HepG2 (cell line): Measurements from ENCODE around the gene ZNF541. TPM values are rescaled to one million over a fixed set of nuclear protein-coding genes. Genes with fewer than 3 reads are reported as not detected.
A peak's percentile ranks its signal among the peaks of the same experiment; 100 is the strongest.

Experiments
- AGO2 ChIP-seq: fragments of 200-400 bp; formaldehyde crosslinking; optimal IDR thresholded peaks from 2 replicates; pipeline ENCODE3; 2017; ENCODE audit warnings: mild to moderate bottlenecking, low read depth, low read length, moderate library complexity
- CC2D1A ChIP-seq: sonication (generic); formaldehyde crosslinking; IDR thresholded peaks from 2 replicates; pipeline ENCODE4 v1.8.1; 2023; ENCODE audit warnings: mild to moderate bottlenecking, missing genetic modification reagents
- HOXD1 ChIP-seq: sonication (generic); formaldehyde crosslinking; IDR thresholded peaks from 2 replicates; pipeline ENCODE4 v1.5.0; 2020; ENCODE audit warnings: missing genetic modification reagents
- JDP2 ChIP-seq: sonication (generic); formaldehyde crosslinking; IDR thresholded peaks from 2 replicates; pipeline ENCODE4 v1.8.1; 2022; ENCODE audit warnings: missing genetic modification reagents, borderline replicate concordance
- KDM3A ChIP-seq: IDR thresholded peaks from 2 replicates; pipeline ENCODE4 v1.6.1; 2018; ENCODE audit warnings: low read depth, missing compliant biosample characterization
- KDM5A ChIP-seq: fragments of 200-600 bp; sonication (generic); IDR thresholded peaks from 2 replicates; pipeline ENCODE4 v1.7.0; 2018; ENCODE audit warnings: antibody characterized with exemption, mild to moderate bottlenecking, low read length, borderline replicate concordance
- KMT2B ChIP-seq: IDR thresholded peaks from 2 replicates; pipeline ENCODE4 v1.6.1; 2016; ENCODE audit warnings: missing genetic modification reagents, missing compliant biosample characterization
- ZNF263 ChIP-seq: sonication (generic); formaldehyde crosslinking; IDR thresholded peaks from 2 replicates; pipeline ENCODE4 v1.4.0; 2020; ENCODE audit warnings: missing genetic modification reagents
- ZNF468 ChIP-seq: sonication (generic); formaldehyde crosslinking; IDR thresholded peaks from 2 replicates; pipeline ENCODE4 v1.8.0; 2022; ENCODE audit warnings: mild to moderate bottlenecking, moderate library complexity, missing genetic modification reagents
- ZNF547 ChIP-seq: sonication (generic); formaldehyde crosslinking; IDR thresholded peaks from 2 replicates; pipeline ENCODE4 v1.5.1; 2020; ENCODE audit warnings: mild to moderate bottlenecking, missing genetic modification reagents
- ZZZ3 ChIP-seq: sonication (generic); formaldehyde crosslinking; IDR thresholded peaks from 2 replicates; pipeline ENCODE4 v1.4.0; 2020; ENCODE audit warnings: missing genetic modification reagents, mild to moderate bottlenecking, borderline replicate concordance
- polyA plus RNA-seq, 8 experiments: library from polyadenylated mRNA; depleted of rRNA in 3 of 8; stranded (reverse) in 7 of 8; unstranded in 1 of 8; fragments of >200 nt; fragmentation: Illumina TruSeq in 4 of 8; extraction: Trizol in 4 of 8; gene quantifications; 2 replicates each; pipeline versions ENCODE4 v1.2.1 to v1.2.3, GENCODE V29; 2011 to 2016; ENCODE audit warnings: low read depth in 4 of 8, missing spikeins in 1 of 8, mixed read lengths in 1 of 8; ENCODE audit not compliant: insufficient read depth in 1 of 8
- total RNA-seq, 5 experiments: library from RNA; depleted of rRNA; stranded (reverse); fragments of >200 nt; fragmentation: Illumina TruSeq; extraction: Trizol; gene quantifications; 2 replicates each; pipeline ENCODE4 v1.2.3, GENCODE V29; 2016; ENCODE audit warnings: low read depth in 1 of 5
- TF ChIP-seq, protein P1 (sequence below): sonication (generic); formaldehyde crosslinking; IDR thresholded peaks from 2 replicates; pipeline ENCODE4 v1.4.0; 2020; ENCODE audit warnings: missing genetic modification reagents
- TF ChIP-seq, protein P2 (sequence below): sonication (generic); formaldehyde crosslinking; conservative IDR thresholded peaks from 2 replicates; pipeline ENCODE4 v1.4.0; 2020; ENCODE audit warnings: mild to moderate bottlenecking, missing genetic modification reagents, moderate library complexity
- TF ChIP-seq, protein P3 (sequence below): sonication (generic); formaldehyde crosslinking; IDR thresholded peaks from 2 replicates; pipeline ENCODE4 v1.5.1; 2020; ENCODE audit warnings: missing genetic modification reagents, mild to moderate bottlenecking, borderline replicate concordance

Gene ZNF541
- total and polyA plus RNA-seq, 2 of the 13 experiments (the other 11 are each of a cell fraction or from before 2014, with no cell fraction given): 0.03 to 0.04 TPM

DNA sequence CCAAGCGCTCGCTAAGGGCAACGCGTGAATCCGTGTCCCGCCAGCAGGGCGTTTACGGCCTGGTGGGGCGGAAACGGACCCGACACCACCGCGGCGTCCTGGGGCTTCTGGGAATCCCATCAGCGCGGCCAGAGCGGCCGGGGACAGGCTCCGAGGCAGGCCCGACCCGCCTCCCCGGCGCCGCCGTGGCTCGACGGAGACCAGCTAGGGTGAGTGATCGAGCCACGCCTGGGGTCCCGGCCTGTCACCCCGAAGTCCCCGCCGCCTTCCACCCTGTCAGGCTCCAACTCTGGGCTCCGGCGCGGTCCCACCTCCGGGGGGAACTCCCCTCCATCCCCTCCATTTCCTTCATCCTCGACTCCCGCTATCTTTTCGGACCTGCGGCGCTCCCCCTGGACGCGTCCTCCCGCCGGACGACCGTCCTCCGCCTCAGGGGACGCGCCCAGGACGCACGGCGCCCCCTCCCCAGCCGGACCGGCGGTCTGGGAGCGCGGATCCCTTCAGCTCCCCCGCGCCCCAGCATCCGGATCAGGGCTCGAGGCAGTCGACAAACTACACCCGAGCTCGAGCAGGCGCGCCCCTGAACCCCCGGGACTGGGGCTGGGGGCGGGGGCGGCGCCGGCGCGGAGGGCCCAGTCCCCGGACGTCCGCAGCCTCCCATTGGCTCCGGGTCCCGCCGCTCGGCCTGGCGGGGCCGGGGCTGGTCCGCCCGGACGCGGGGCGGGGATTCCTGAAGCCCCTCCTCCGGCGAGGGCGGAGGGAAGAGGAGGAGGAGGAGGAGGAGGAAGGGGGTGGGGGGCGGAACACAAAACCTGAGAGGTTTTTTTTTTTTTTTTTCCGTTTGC lies 35.3 kb upstream of the ZNF541 start (continued):
- TF ChIP-seq KMT2B (CRISPR knock-in tag): peak; percentile 38; the same call in 1 of the 2 replicates
- TF ChIP-seq JDP2: no peak
- TF ChIP-seq ZZZ3 (CRISPR knock-in tag): peak; percentile 54; the same call in 1 of the 2 replicates
- TF ChIP-seq, protein P1, sequence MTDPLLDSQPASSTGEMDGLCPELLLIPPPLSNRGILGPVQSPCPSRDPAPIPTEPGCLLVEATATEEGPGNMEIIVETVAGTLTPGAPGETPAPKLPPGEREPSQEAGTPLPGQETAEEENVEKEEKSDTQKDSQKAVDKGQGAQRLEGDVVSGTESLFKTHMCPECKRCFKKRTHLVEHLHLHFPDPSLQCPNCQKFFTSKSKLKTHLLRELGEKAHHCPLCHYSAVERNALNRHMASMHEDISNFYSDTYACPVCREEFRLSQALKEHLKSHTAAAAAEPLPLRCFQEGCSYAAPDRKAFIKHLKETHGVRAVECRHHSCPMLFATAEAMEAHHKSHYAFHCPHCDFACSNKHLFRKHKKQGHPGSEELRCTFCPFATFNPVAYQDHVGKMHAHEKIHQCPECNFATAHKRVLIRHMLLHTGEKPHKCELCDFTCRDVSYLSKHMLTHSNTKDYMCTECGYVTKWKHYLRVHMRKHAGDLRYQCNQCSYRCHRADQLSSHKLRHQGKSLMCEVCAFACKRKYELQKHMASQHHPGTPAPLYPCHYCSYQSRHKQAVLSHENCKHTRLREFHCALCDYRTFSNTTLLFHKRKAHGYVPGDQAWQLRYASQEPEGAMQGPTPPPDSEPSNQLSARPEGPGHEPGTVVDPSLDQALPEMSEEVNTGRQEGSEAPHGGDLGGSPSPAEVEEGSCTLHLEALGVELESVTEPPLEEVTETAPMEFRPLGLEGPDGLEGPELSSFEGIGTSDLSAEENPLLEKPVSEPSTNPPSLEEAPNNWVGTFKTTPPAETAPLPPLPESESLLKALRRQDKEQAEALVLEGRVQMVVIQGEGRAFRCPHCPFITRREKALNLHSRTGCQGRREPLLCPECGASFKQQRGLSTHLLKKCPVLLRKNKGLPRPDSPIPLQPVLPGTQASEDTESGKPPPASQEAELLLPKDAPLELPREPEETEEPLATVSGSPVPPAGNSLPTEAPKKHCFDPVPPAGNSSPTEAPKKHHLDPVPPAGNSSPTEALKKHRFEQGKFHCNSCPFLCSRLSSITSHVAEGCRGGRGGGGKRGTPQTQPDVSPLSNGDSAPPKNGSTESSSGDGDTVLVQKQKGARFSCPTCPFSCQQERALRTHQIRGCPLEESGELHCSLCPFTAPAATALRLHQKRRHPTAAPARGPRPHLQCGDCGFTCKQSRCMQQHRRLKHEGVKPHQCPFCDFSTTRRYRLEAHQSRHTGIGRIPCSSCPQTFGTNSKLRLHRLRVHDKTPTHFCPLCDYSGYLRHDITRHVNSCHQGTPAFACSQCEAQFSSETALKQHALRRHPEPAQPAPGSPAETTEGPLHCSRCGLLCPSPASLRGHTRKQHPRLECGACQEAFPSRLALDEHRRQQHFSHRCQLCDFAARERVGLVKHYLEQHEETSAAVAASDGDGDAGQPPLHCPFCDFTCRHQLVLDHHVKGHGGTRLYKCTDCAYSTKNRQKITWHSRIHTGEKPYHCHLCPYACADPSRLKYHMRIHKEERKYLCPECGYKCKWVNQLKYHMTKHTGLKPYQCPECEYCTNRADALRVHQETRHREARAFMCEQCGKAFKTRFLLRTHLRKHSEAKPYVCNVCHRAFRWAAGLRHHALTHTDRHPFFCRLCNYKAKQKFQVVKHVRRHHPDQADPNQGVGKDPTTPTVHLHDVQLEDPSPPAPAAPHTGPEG (CRISPR knock-in tag): no peak
- peak; percentile 11; the same call in 1 of the 2 replicates for TF ChIP-seq ZNF468 (CRISPR knock-in tag)
- 0 out of 2 replicates have a peak, but pooled peaks have one; percentile 78 for TF ChIP-seq CC2D1A (CRISPR knock-in tag)
- 0 out of 2 replicates have a peak, but pooled peaks have one; percentile 35 for TF ChIP-seq HOXD1 (CRISPR knock-in tag)
- TF ChIP-seq KDM3A: 0 out of 2 replicates have a peak, but pooled peaks have one; percentile 45
- TF ChIP-seq AGO2: peak; percentile 87
- TF ChIP-seq, protein P2, sequence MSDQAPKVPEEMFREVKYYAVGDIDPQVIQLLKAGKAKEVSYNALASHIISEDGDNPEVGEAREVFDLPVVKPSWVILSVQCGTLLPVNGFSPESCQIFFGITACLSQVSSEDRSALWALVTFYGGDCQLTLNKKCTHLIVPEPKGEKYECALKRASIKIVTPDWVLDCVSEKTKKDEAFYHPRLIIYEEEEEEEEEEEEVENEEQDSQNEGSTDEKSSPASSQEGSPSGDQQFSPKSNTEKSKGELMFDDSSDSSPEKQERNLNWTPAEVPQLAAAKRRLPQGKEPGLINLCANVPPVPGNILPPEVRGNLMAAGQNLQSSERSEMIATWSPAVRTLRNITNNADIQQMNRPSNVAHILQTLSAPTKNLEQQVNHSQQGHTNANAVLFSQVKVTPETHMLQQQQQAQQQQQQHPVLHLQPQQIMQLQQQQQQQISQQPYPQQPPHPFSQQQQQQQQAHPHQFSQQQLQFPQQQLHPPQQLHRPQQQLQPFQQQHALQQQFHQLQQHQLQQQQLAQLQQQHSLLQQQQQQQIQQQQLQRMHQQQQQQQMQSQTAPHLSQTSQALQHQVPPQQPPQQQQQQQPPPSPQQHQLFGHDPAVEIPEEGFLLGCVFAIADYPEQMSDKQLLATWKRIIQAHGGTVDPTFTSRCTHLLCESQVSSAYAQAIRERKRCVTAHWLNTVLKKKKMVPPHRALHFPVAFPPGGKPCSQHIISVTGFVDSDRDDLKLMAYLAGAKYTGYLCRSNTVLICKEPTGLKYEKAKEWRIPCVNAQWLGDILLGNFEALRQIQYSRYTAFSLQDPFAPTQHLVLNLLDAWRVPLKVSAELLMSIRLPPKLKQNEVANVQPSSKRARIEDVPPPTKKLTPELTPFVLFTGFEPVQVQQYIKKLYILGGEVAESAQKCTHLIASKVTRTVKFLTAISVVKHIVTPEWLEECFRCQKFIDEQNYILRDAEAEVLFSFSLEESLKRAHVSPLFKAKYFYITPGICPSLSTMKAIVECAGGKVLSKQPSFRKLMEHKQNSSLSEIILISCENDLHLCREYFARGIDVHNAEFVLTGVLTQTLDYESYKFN (CRISPR knock-in tag): peak; percentile 42
- peak; percentile 81 for TF ChIP-seq ZNF547
- no peak for TF ChIP-seq KDM5A
- peak; percentile 76 for TF ChIP-seq ZNF263 (CRISPR knock-in tag)
- TF ChIP-seq, protein P3, sequence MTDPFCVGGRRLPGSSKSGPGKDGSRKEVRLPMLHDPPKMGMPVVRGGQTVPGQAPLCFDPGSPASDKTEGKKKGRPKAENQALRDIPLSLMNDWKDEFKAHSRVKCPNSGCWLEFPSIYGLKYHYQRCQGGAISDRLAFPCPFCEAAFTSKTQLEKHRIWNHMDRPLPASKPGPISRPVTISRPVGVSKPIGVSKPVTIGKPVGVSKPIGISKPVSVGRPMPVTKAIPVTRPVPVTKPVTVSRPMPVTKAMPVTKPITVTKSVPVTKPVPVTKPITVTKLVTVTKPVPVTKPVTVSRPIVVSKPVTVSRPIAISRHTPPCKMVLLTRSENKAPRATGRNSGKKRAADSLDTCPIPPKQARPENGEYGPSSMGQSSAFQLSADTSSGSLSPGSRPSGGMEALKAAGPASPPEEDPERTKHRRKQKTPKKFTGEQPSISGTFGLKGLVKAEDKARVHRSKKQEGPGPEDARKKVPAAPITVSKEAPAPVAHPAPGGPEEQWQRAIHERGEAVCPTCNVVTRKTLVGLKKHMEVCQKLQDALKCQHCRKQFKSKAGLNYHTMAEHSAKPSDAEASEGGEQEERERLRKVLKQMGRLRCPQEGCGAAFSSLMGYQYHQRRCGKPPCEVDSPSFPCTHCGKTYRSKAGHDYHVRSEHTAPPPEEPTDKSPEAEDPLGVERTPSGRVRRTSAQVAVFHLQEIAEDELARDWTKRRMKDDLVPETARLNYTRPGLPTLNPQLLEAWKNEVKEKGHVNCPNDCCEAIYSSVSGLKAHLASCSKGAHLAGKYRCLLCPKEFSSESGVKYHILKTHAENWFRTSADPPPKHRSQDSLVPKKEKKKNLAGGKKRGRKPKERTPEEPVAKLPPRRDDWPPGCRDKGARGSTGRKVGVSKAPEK (CRISPR knock-in tag): no peak
